H1 (cell line): ENCODE data around the gene HSH2D. TPM values are rescaled to one million over a fixed set of nuclear protein-coding genes. Genes with fewer than 3 reads are reported as not detected.

Source experiments
- CTCF ChIA-PET: fragments of 300-600 bp; sonication (Branson Sonifier 250); formaldehyde crosslinking; loops from one replicate; lab custom pipeline; 2021; ENCODE audit not compliant: partially characterized antibody; lab: Charles Lee
- POLR2A ChIA-PET: fragments of 300-600 bp; sonication (Branson Sonifier 250); formaldehyde crosslinking; loops from one replicate; lab custom pipeline; 2021; ENCODE audit warnings: inconsistent platforms; ENCODE audit not compliant: partially characterized antibody; lab: Charles Lee
- DNase-seq, 2 experiments: peaks; one replicate each; pipeline versions ENCODE4 v3.0.0 to v3.0.0-alpha.2; 2010 to 2022; ENCODE audit warnings: low spot score in 2 of 2, low read depth in 1 of 2, mixed read lengths in 1 of 2
- FAIRE-seq: peaks from 2 replicates; lab custom pipeline; 2011; peaks lifted over from hg19 to GRCh38; lab: Jason Lieb, UNC
- H2AFZ ChIP-seq: 2 replicates; pipeline ENCODE4 v1.8.1; 2012; ENCODE audit warnings: low read length, inconsistent platforms
- H2AK5ac ChIP-seq: 2 replicates; pipeline ENCODE4 v1.6.1; 2013; ENCODE audit warnings: low read depth, low read length
- H2BK120ac ChIP-seq: replicated peaks from 2 replicates; pipeline ENCODE3; 2013; ENCODE audit warnings: low read depth, low read length, inconsistent platforms
- H2BK12ac ChIP-seq: 2 replicates; pipeline ENCODE4 v1.6.1; 2013; ENCODE audit warnings: low read depth, low read length
- H2BK15ac ChIP-seq: 2 replicates; pipeline ENCODE4 v1.6.1; 2013; ENCODE audit warnings: low read length
- H2BK20ac ChIP-seq: 2 replicates; pipeline ENCODE4 v1.6.1; 2013; ENCODE audit warnings: low read length
- H2BK5ac ChIP-seq: 2 replicates; pipeline ENCODE4 v1.6.1; 2013; ENCODE audit warnings: low read depth, low read length
- H3K14ac ChIP-seq: 2 replicates; pipeline ENCODE4 v1.6.1; 2013; ENCODE audit warnings: inconsistent platforms; ENCODE audit not compliant: insufficient read length
- H3K18ac ChIP-seq: 2 replicates; pipeline ENCODE4 v1.6.1; 2013; ENCODE audit warnings: low read length; ENCODE audit errors: extremely low read depth
- H3K23ac ChIP-seq: 2 replicates; pipeline ENCODE4 v1.6.1; 2013; ENCODE audit warnings: inconsistent platforms; ENCODE audit not compliant: insufficient read length
- H3K23me2 ChIP-seq: 2 replicates; pipeline ENCODE4 v1.6.1; 2013; ENCODE audit warnings: low read depth, low read length
- H3K27ac ChIP-seq: 2 replicates; pipeline ENCODE4 v1.6.1; 2011; ENCODE audit warnings: low read depth, low read length, inconsistent platforms
- H3K27me3 ChIP-seq, 4 experiments: replicated peaks in 1 of 4; 1 replicate in 1 of 4; 2 replicates in 3 of 4; pipeline versions ENCODE4 v1.6.1 to v1.8.1; 2011 to 2013; ENCODE audit warnings: low read length in 3 of 4, mild to moderate bottlenecking in 3 of 4, inconsistent platforms in 2 of 4, mixed read lengths in 2 of 4, moderate library complexity in 1 of 4; ENCODE audit not compliant: control insufficient read depth in 3 of 4, insufficient read depth in 3 of 4; ENCODE audit errors: extremely low read depth in 1 of 4
- H3K36me3 ChIP-seq, 4 experiments: 2 replicates each; pipeline versions ENCODE4 v1.6.1 to v1.8.1; 2011 to 2013; ENCODE audit warnings: mild to moderate bottlenecking in 4 of 4, low read length in 3 of 4, moderate library complexity in 2 of 4, control low read depth in 1 of 4, inconsistent platforms in 1 of 4; ENCODE audit not compliant: insufficient read depth in 4 of 4, control insufficient read depth in 2 of 4
- H3K4ac ChIP-seq: replicated peaks from 2 replicates; pipeline ENCODE3; 2013; ENCODE audit warnings: low read length, low read depth, mixed read lengths, inconsistent platforms; ENCODE audit not compliant: insufficient read length
- H3K4me1 ChIP-seq, 4 experiments: replicated peaks in 1 of 4; 1 replicate in 1 of 4; 2 replicates in 3 of 4; pipeline versions ENCODE4 v1.6.1 to v1.8.1; 2011 to 2013; ENCODE audit warnings: low read length in 3 of 4, inconsistent platforms in 2 of 4, mixed read lengths in 1 of 4; ENCODE audit not compliant: insufficient read depth in 4 of 4, control insufficient read depth in 3 of 4
- H3K4me2 ChIP-seq, 2 experiments: 2 replicates each; pipeline versions ENCODE4 v1.6.1 to v1.8.1; 2011 to 2013; ENCODE audit warnings: low read depth in 2 of 2, low read length in 2 of 2, control low read depth in 1 of 2, inconsistent platforms in 1 of 2, mild to moderate bottlenecking in 1 of 2; ENCODE audit not compliant: insufficient read depth in 1 of 2
- H3K4me3 ChIP-seq, 4 experiments: fragments of 200-600, 300-600 bp in 1 of 4; sonication (generic), shearing (Covaris generic), sonication (Bioruptor Twin) in 1 of 4; 2 replicates each; pipeline versions ENCODE4 v1.5.1 to v1.8.1; 2011 to 2016; ENCODE audit warnings: low read length in 4 of 4, low read depth in 3 of 4, control low read depth in 2 of 4, inconsistent platforms in 2 of 4, mild to moderate bottlenecking in 2 of 4, mixed read lengths in 1 of 4, moderate library complexity in 1 of 4; ENCODE audit not compliant: insufficient read depth in 2 of 4; ENCODE audit errors: extremely low read depth in 1 of 4
- H3K56ac ChIP-seq: replicated peaks from 2 replicates; pipeline ENCODE3; 2013; ENCODE audit warnings: low read depth, mild to moderate bottlenecking, mixed read lengths, low read length, inconsistent platforms; ENCODE audit not compliant: insufficient read length
- H3K79me1 ChIP-seq: 2 replicates; pipeline ENCODE4 v1.6.1; 2013; ENCODE audit warnings: low read depth, low read length, control low read depth
- H3K79me2 ChIP-seq, 2 experiments: 2 replicates each; pipeline versions ENCODE4 v1.6.1 to v1.8.1; 2012 to 2013; ENCODE audit warnings: low read length in 2 of 2, mild to moderate bottlenecking in 2 of 2, inconsistent platforms in 1 of 2; ENCODE audit not compliant: insufficient read depth in 2 of 2, control insufficient read depth in 1 of 2
- H3K9ac ChIP-seq, 4 experiments: replicated peaks in 1 of 4; 1 replicate in 1 of 4; 2 replicates in 3 of 4; pipeline versions ENCODE4 v1.6.1 to v1.8.1; 2011 to 2013; ENCODE audit warnings: low read depth in 3 of 4, low read length in 3 of 4, control low read depth in 2 of 4, mild to moderate bottlenecking in 2 of 4, moderate library complexity in 2 of 4, inconsistent platforms in 1 of 4; ENCODE audit errors: extremely low read depth in 1 of 4
- H3K9me3 ChIP-seq, 2 experiments: 2 replicates each; pipeline versions ENCODE4 v1.6.1 to v1.8.1; 2012 to 2013; ENCODE audit warnings: mild to moderate bottlenecking in 2 of 2, moderate library complexity in 2 of 2, control low read depth in 1 of 2, inconsistent platforms in 1 of 2, low read depth in 1 of 2, low read length in 1 of 2, mixed read lengths in 1 of 2; ENCODE audit not compliant: insufficient read depth in 2 of 2
- H4K20me1 ChIP-seq, 2 experiments: replicated peaks in 1 of 2; 2 replicates each; pipeline versions ENCODE3 to v1.8.1; 2011 to 2013; ENCODE audit warnings: inconsistent platforms in 2 of 2, low read length in 2 of 2, mild to moderate bottlenecking in 1 of 2; ENCODE audit not compliant: insufficient read depth in 2 of 2, control insufficient read depth in 1 of 2
- H4K5ac ChIP-seq: 2 replicates; pipeline ENCODE4 v1.6.1; 2013; ENCODE audit warnings: low read length, low read depth, mixed read lengths, inconsistent platforms; ENCODE audit not compliant: insufficient read length
- H4K8ac ChIP-seq: 2 replicates; pipeline ENCODE4 v1.8.0; 2013; ENCODE audit warnings: mild to moderate bottlenecking, moderate library complexity, low read length, inconsistent platforms; ENCODE audit not compliant: insufficient read depth; ENCODE audit errors: extremely low read depth
- H4K91ac ChIP-seq: replicated peaks from 2 replicates; pipeline ENCODE3; 2013; ENCODE audit warnings: low read length, mixed read lengths, inconsistent platforms; ENCODE audit not compliant: insufficient read length
- BRCA1 ChIP-seq: IDR thresholded peaks from 2 replicates; pipeline ENCODE4 v1.6.1; 2012; ENCODE audit warnings: low read depth, low read length, improper control_type of control experiment
- E2F6 ChIP-seq: IDR thresholded peaks from 2 replicates; pipeline ENCODE4 v1.6.1; 2012; ENCODE audit warnings: inconsistent platforms
- NANOG ChIP-seq: IDR thresholded peaks from 2 replicates; pipeline ENCODE4 v1.6.1; 2011; ENCODE audit warnings: low read length, low read depth, mild to moderate bottlenecking, inconsistent platforms; ENCODE audit not compliant: insufficient read depth, poor library complexity, severe bottlenecking
- WGBS, 2 experiments: shearing (Covaris generic) in 1 of 2; methylation state at CpG; one replicate each; pipeline versions ENCODE4 v1.1.6 to v1.1.7; 2013 to 2015; ENCODE audit warnings: low lambda C conversion rate in 2 of 2, mixed read lengths in 2 of 2, inconsistent platforms in 1 of 2, low coverage in 1 of 2, missing lambda C conversion rate in 1 of 2; ENCODE audit not compliant: insufficient replicate concordance in 2 of 2, insufficient coverage in 1 of 2, insufficient read length in 1 of 2; ENCODE audit errors: extremely low coverage in 1 of 2, missing lambda C conversion rate in 1 of 2; 5-methylcytosine and 5-hydroxymethylcytosine counted together
- polyA plus RNA-seq, 7 experiments: library from polyadenylated mRNA; depleted of rRNA in 3 of 7; stranded (reverse) in 5 of 7; unstranded in 2 of 7; fragments of >200 nt in 5 of 7; fragments of 200-250 nt in 2 of 7; gene quantifications; 1 replicate in 5 of 7; 2 replicates in 1 of 7; 4 replicates in 1 of 7; pipeline versions ENCODE4 v1.2.1 to v1.2.3, GENCODE V29; 2011 to 2013; ENCODE audit warnings: missing spikeins in 2 of 7, mixed read lengths in 2 of 7
- total RNA-seq: library from RNA; stranded (reverse); fragmentation: NEBNext Ultra II Directional; extraction: Animal tissue kit (Norgen Biotek cat#: 25700); gene quantifications from 2 replicates; pipeline ENCODE4 v1.2.1, GENCODE V29; 2021

HSH2D gene
- total and polyA plus RNA-seq, 2 of the 8 experiments (the other 6 are each of a cell fraction or from before 2014, with no cell fraction given), result 0.67 to 1.6 TPM

- H3K27ac ChIP-seq, result no peak overlapping the region
- no peak overlapping the region for H2BK15ac ChIP-seq
- FAIRE-seq, result no peak
- DNase-seq, result no peak
- H3K4me3 ChIP-seq, result no peak overlapping the region
- no peaks in the 10 kb centered on the region for H3K79me1 ChIP-seq
- H2BK5ac ChIP-seq, result no peak overlapping the region
- H3K9ac ChIP-seq, result no peak overlapping the region
- TF ChIP-seq BRCA1 (no peak), E2F6 (no peak), NANOG (no peak)
- no peak overlapping the region for H2BK12ac ChIP-seq
- no peak overlapping the region for H3K14ac ChIP-seq
- no peak overlapping the region for H4K5ac ChIP-seq
- no peaks in the 10 kb centered on the region for H3K23me2 ChIP-seq
- no peaks in the 10 kb centered on the region for H3K36me3 ChIP-seq
- no peak overlapping the region for H2BK20ac ChIP-seq
- no peaks in the 10 kb centered on the region for H3K4me1 ChIP-seq
- no peak overlapping the region for H3K4me2 ChIP-seq
- H3K23ac ChIP-seq, result no peak overlapping the region
- no peak overlapping the region for H2BK120ac ChIP-seq
- 90% methylated on average over 13 of the region's 13 CpGs; no CpG with 5 or more reads in 1 of the 2 experiments for WGBS, 2 experiments
- H2AK5ac ChIP-seq, result no peak overlapping the region
- H3K4ac ChIP-seq, result no peak overlapping the region
- POLR2A ChIA-PET, result interaction anchor here (1.8 kb wide), 1 partner anchor 88 kb away, joined by 4 read pairs; the partner anchor contains the start of gene TPM4
- H3K18ac ChIP-seq, result no peak overlapping the region
- no peak overlapping the region for H3K56ac ChIP-seq
- CTCF ChIA-PET, result no interaction called here
- no peaks in the 10 kb centered on the region for H4K20me1 ChIP-seq
- 0 out of 2 replicates have a peak overlapping the region, but pooled peaks have one; percentile 11 for H4K8ac ChIP-seq
- H3K79me2 ChIP-seq, result no peaks in the 10 kb centered on the region
- no peak overlapping the region for H2AFZ ChIP-seq
- no peaks in the 10 kb centered on the region for H3K9me3 ChIP-seq
- no peaks in the 10 kb centered on the region for H3K27me3 ChIP-seq
- H4K91ac ChIP-seq, result no peak overlapping the region
Measured at GRCh38 chr19:16164222-16164890, 20.9 kb downstream of the HSH2D start.
